Stimulated activated CD4-positive, alpha-beta T cell treated with anti-CD3 and anti-CD28 coated beads, Interleukin-2, amount 100 ng/mL, for 24 hours (primary cell): ENCODE results near the gene DCLRE1B.

Experiments
- DNase-seq, 2 donors: peaks; one replicate each; pipeline ENCODE4 v3.0.0-alpha.2; 2020

The DCLRE1B gene

GRCh38 chr1:113950908-113951307, 45.8 kb downstream of the DCLRE1B start:
- no peak for DNase-seq

GRCh38 chr1:113951719-113952118, 46.6 kb downstream of the DCLRE1B start:
- DNase-seq, result no peak

GRCh38 chr1:113957984-113958383, 52.9 kb downstream of the DCLRE1B start:
- no peak for DNase-seq

GRCh38 chr1:113958691-113959090, 53.6 kb downstream of the DCLRE1B start:
- DNase-seq, result no peak

- DNase-seq, result no peak
These were observed 58.3 kb downstream of the DCLRE1B start for GRCh38 chr1:113963281-113963906.
